BLaER1 (cell line): Measurements from ENCODE around the gene IL36RN.

Source experiments
- H3K27ac ChIP-seq: shearing (Covaris generic); formaldehyde crosslinking; 2 replicates; pipeline ENCODE4 v1.8.1; 2022
- H3K27me3 ChIP-seq: shearing (Covaris generic); formaldehyde crosslinking; 2 replicates; pipeline ENCODE4 v1.8.1; 2022
- H3K36me3 ChIP-seq: shearing (Covaris generic); formaldehyde crosslinking; 2 replicates; pipeline ENCODE4 v1.8.1; 2022
- H3K4me1 ChIP-seq: shearing (Covaris generic); formaldehyde crosslinking; 2 replicates; pipeline ENCODE4 v1.8.1; 2022
- H3K4me2 ChIP-seq: shearing (Covaris generic); formaldehyde crosslinking; 2 replicates; pipeline ENCODE4 v1.8.1; 2022
- H3K4me3 ChIP-seq: shearing (Covaris generic); formaldehyde crosslinking; 2 replicates; pipeline ENCODE4 v1.8.1; 2022
- H3K9ac ChIP-seq: shearing (Covaris generic); formaldehyde crosslinking; 2 replicates; pipeline ENCODE4 v1.8.1; 2022
- H3K9me3 ChIP-seq: shearing (Covaris generic); formaldehyde crosslinking; 2 replicates; pipeline ENCODE4 v1.8.1; 2022
- H4K20me1 ChIP-seq: shearing (Covaris generic); formaldehyde crosslinking; 2 replicates; pipeline ENCODE4 v1.8.1; 2022
- Cebpa-rat ChIP-seq: shearing (Covaris generic); IDR thresholded peaks from 2 replicates; pipeline ENCODE4 v1.8.1; 2022

IL36RN gene

GRCh38 chr2:113060796-113061195 lies 1.8 kb downstream of the IL36RN start:
- Histone ChIP-seq H3K4me2 (no peak overlapping the region), H3K27ac (no peak overlapping the region)

GRCh38 chr2:113061241-113061640 lies 2.2 kb downstream of the IL36RN start:
- no peak overlapping the region for H3K4me3 ChIP-seq
- no peaks in the 10 kb centered on the region for H3K27me3 ChIP-seq
- H4K20me1 ChIP-seq: no peaks in the 10 kb centered on the region
- no peak overlapping the region for H3K4me2 ChIP-seq
- H3K27ac ChIP-seq: no peak overlapping the region
- no peaks in the 10 kb centered on the region for H3K36me3 ChIP-seq
- no peak overlapping the region for H3K9ac ChIP-seq
- H3K9me3 ChIP-seq: peaks cover 9% of the 10 kb centered on the region
- no peak for TF ChIP-seq Cebpa-rat
- no peaks in the 10 kb centered on the region for H3K4me1 ChIP-seq

More at GRCh38 chr2:113060796-113061195, 1.8 kb downstream of the IL36RN start:
- Histone ChIP-seq H4K20me1 (no peaks in the 10 kb centered on the region), H3K36me3 (no peaks in the 10 kb centered on the region), H3K27me3 (no peaks in the 10 kb centered on the region), H3K9ac (no peak overlapping the region), H3K4me3 (no peak overlapping the region), H3K9me3 (peaks cover 13% of the 10 kb centered on the region), H3K4me1 (no peaks in the 10 kb centered on the region)
- TF ChIP-seq Cebpa-rat: no peak

GRCh38 chr2:113061896-113062770 lies 3.1 kb downstream of the IL36RN start:
- Histone ChIP-seq H3K4me2 (no peak overlapping the region), H3K4me3 (no peak overlapping the region), H3K4me1 (no peaks in the 10 kb centered on the region), H3K36me3 (no peaks in the 10 kb centered on the region), H3K9ac (no peak overlapping the region), H3K9me3 (peaks cover 7% of the 10 kb centered on the region), H3K27ac (no peak overlapping the region), H3K27me3 (no peaks in the 10 kb centered on the region), H4K20me1 (no peaks in the 10 kb centered on the region)
- TF ChIP-seq Cebpa-rat: no peak

GRCh38 chr2:113064281-113064680 lies 5.3 kb downstream of the IL36RN start:
- no peak for TF ChIP-seq Cebpa-rat
- Histone ChIP-seq H3K9me3 (peaks cover 7% of the 10 kb centered on the region), H3K36me3 (no peaks in the 10 kb centered on the region), H4K20me1 (no peaks in the 10 kb centered on the region), H3K27me3 (no peaks in the 10 kb centered on the region), H3K4me1 (no peaks in the 10 kb centered on the region), H3K27ac (no peak overlapping the region), H3K4me2 (no peak overlapping the region), H3K9ac (no peak overlapping the region), H3K4me3 (no peak overlapping the region)

GRCh38 chr2:113064898-113065297 lies 5.9 kb downstream of the IL36RN start:
- Histone ChIP-seq H3K4me3 (no peak overlapping the region), H3K27ac (no peak overlapping the region), H3K9me3 (peaks cover 7% of the 10 kb centered on the region), H3K9ac (no peak overlapping the region), H3K27me3 (no peaks in the 10 kb centered on the region), H3K36me3 (no peaks in the 10 kb centered on the region), H4K20me1 (no peaks in the 10 kb centered on the region), H3K4me1 (no peaks in the 10 kb centered on the region), H3K4me2 (no peak overlapping the region)
- TF ChIP-seq Cebpa-rat: no peak

- Histone ChIP-seq H3K4me3 (no peak within 1 kb of the TSS), H3K4me1 (no peaks in the 10 kb centered on the region), H3K4me2 (no peak within 1 kb of the TSS), H3K9me3 (peaks cover 7% of the 10 kb centered on the region), H3K27ac (no peak within 1 kb of the TSS), H3K36me3 (no peaks in the 10 kb centered on the region), H3K9ac (no peak within 1 kb of the TSS), H4K20me1 (no peaks in the 10 kb centered on the region), H3K27me3 (no peaks in the 10 kb centered on the region)
- no peak for TF ChIP-seq Cebpa-rat
Observed at GRCh38 chr2:113067681-113068080, 8.7 kb downstream of the IL36RN start, which contains the start of gene IL1F10. Gene IL1F10, plus strand, starts transcription at chr2:113067970. Its CDS starts 4,769 bp downstream, at chr2:113072739.

GRCh38 chr2:113068249-113068648 lies 9.3 kb downstream of the IL36RN start:
- no peak overlapping the region for H3K9ac ChIP-seq
- no peaks in the 10 kb centered on the region for H4K20me1 ChIP-seq
- H3K27me3 ChIP-seq: no peaks in the 10 kb centered on the region
- no peak for TF ChIP-seq Cebpa-rat
- no peak overlapping the region for H3K4me2 ChIP-seq
- no peak overlapping the region for H3K4me3 ChIP-seq
- H3K27ac ChIP-seq: no peak overlapping the region
- no peaks in the 10 kb centered on the region for H3K36me3 ChIP-seq
- peaks cover 7% of the 10 kb centered on the region for H3K9me3 ChIP-seq
- no peaks in the 10 kb centered on the region for H3K4me1 ChIP-seq

- Histone ChIP-seq H3K36me3 (no peaks in the 10 kb centered on the region), H3K4me3 (no peak overlapping the region), H4K20me1 (no peaks in the 10 kb centered on the region), H3K4me1 (no peaks in the 10 kb centered on the region), H3K4me2 (no peak overlapping the region), H3K9ac (no peak overlapping the region), H3K9me3 (peaks cover 7% of the 10 kb centered on the region), H3K27me3 (no peaks in the 10 kb centered on the region), H3K27ac (no peak overlapping the region)
- TF ChIP-seq Cebpa-rat: no peak
Observed at GRCh38 chr2:113068706-113069485, 9.9 kb downstream of the IL36RN start.

GRCh38 chr2:113069676-113070605 lies 10.9 kb downstream of the IL36RN start:
- H3K27ac ChIP-seq: no peak overlapping the region
- no peak overlapping the region for H3K4me2 ChIP-seq
- no peaks in the 10 kb centered on the region for H3K4me1 ChIP-seq
- H3K27me3 ChIP-seq: no peaks in the 10 kb centered on the region
- peaks cover 3% of the 10 kb centered on the region for H3K9me3 ChIP-seq
- H3K36me3 ChIP-seq: no peaks in the 10 kb centered on the region
- TF ChIP-seq Cebpa-rat: no peak
- H3K9ac ChIP-seq: no peak overlapping the region
- no peaks in the 10 kb centered on the region for H4K20me1 ChIP-seq
- no peak overlapping the region for H3K4me3 ChIP-seq
